ENCODE data around the gene DYRK1B.

DNA sequence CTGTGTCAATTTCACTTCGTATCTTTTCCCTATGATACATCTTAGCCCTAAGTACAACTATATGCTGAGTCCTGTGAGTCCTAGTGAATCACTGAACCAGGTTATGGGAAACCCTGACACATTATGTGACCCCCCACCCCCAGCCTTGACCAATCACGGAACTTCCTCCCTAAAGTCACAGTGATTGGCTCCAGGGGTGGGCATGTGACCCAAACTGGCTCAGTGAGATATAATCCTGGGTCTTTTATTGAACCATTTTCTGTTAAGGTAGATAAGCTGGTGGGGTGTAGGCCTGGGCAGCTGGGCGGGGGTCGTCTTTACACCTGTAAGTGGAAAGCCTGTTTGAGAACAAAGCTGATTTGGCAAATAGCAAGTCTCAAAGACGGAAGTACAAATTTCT is 32.0 kb upstream of the DYRK1B start:
- TF ChIP-seq, protein P1, sequence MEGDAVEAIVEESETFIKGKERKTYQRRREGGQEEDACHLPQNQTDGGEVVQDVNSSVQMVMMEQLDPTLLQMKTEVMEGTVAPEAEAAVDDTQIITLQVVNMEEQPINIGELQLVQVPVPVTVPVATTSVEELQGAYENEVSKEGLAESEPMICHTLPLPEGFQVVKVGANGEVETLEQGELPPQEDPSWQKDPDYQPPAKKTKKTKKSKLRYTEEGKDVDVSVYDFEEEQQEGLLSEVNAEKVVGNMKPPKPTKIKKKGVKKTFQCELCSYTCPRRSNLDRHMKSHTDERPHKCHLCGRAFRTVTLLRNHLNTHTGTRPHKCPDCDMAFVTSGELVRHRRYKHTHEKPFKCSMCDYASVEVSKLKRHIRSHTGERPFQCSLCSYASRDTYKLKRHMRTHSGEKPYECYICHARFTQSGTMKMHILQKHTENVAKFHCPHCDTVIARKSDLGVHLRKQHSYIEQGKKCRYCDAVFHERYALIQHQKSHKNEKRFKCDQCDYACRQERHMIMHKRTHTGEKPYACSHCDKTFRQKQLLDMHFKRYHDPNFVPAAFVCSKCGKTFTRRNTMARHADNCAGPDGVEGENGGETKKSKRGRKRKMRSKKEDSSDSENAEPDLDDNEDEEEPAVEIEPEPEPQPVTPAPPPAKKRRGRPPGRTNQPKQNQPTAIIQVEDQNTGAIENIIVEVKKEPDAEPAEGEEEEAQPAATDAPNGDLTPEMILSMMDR (IDR thresholded peaks at IDR 0.05) = no peak
- TF ChIP-seq, protein P2, sequence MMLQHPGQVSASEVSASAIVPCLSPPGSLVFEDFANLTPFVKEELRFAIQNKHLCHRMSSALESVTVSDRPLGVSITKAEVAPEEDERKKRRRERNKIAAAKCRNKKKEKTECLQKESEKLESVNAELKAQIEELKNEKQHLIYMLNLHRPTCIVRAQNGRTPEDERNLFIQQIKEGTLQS (CRISPR knock-in tag; conservative IDR thresholded peaks at IDR 0.05) = no peak
- TF ChIP-seq SP1 (CRISPR knock-in tag; conservative IDR thresholded peaks at IDR 0.05) = no peak
- TF ChIP-seq, protein P3, sequence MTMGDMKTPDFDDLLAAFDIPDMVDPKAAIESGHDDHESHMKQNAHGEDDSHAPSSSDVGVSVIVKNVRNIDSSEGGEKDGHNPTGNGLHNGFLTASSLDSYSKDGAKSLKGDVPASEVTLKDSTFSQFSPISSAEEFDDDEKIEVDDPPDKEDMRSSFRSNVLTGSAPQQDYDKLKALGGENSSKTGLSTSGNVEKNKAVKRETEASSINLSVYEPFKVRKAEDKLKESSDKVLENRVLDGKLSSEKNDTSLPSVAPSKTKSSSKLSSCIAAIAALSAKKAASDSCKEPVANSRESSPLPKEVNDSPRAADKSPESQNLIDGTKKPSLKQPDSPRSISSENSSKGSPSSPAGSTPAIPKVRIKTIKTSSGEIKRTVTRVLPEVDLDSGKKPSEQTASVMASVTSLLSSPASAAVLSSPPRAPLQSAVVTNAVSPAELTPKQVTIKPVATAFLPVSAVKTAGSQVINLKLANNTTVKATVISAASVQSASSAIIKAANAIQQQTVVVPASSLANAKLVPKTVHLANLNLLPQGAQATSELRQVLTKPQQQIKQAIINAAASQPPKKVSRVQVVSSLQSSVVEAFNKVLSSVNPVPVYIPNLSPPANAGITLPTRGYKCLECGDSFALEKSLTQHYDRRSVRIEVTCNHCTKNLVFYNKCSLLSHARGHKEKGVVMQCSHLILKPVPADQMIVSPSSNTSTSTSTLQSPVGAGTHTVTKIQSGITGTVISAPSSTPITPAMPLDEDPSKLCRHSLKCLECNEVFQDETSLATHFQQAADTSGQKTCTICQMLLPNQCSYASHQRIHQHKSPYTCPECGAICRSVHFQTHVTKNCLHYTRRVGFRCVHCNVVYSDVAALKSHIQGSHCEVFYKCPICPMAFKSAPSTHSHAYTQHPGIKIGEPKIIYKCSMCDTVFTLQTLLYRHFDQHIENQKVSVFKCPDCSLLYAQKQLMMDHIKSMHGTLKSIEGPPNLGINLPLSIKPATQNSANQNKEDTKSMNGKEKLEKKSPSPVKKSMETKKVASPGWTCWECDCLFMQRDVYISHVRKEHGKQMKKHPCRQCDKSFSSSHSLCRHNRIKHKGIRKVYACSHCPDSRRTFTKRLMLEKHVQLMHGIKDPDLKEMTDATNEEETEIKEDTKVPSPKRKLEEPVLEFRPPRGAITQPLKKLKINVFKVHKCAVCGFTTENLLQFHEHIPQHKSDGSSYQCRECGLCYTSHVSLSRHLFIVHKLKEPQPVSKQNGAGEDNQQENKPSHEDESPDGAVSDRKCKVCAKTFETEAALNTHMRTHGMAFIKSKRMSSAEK (CRISPR knock-in tag; IDR thresholded peaks at IDR 0.05; ENCODE audit: borderline replicate concordance) = no peak

Measured in WTC11 (cell line).